HL-60 (cell line): ENCODE results near the gene SLC12A6.

Source experiments
- DNase-seq, 2 experiments: peaks; one replicate each; pipeline ENCODE4 v3.0.0-alpha.2; 2010 to 2020; ENCODE audit warnings: low read depth in 1 of 2, low spot score in 1 of 2
- H3K27ac ChIP-seq: fragments of 250-450 bp; sonication (Bioruptor Pico); replicated peaks from 2 replicates; pipeline ENCODE4 v1.5.1; 2020; ENCODE audit warnings: mild to moderate bottlenecking, moderate library complexity
- H3K27me3 ChIP-seq: fragments of 250-450 bp; sonication (Bioruptor Pico); 2 replicates; pipeline ENCODE4 v1.5.1; 2021; ENCODE audit warnings: mild to moderate bottlenecking, moderate library complexity; ENCODE audit not compliant: insufficient read depth, poor library complexity, severe bottlenecking
- H3K4me3 ChIP-seq: replicated peaks from 2 replicates; pipeline ENCODE4 v1.5.1; 2011; ENCODE audit warnings: mild to moderate bottlenecking, control low read depth, low read length; ENCODE audit not compliant: insufficient read depth
- CTCF ChIP-seq: IDR thresholded peaks from one replicate; pipeline ENCODE4 v1.5.1; 2011; ENCODE audit warnings: low read length, control low read depth, inconsistent platforms; ENCODE audit not compliant: insufficient read depth
- GABPA ChIP-seq: IDR thresholded peaks from 2 replicates; pipeline ENCODE4 v1.6.1; 2012; ENCODE audit warnings: low read depth
- POLR2AphosphoS5 ChIP-seq: IDR thresholded peaks from 2 replicates; pipeline ENCODE4 v1.6.1; 2012; ENCODE audit warnings: low read depth
- REST ChIP-seq: IDR thresholded peaks from 2 replicates; pipeline ENCODE4 v1.6.1; 2012; ENCODE audit warnings: low read depth; ENCODE audit not compliant: insufficient replicate concordance
- SPI1 ChIP-seq: IDR thresholded peaks from 2 replicates; pipeline ENCODE4 v1.6.1; 2012; ENCODE audit warnings: low read depth, mild to moderate bottlenecking, borderline replicate concordance

SLC12A6 gene

GRCh38 chr15:34279368-34279767, 58.2 kb downstream of the SLC12A6 start:
- no peak for TF ChIP-seq CTCF
- no peak for TF ChIP-seq REST
- TF ChIP-seq SPI1: no peak
- TF ChIP-seq GABPA: no peak
- TF ChIP-seq POLR2AphosphoS5: no peak
- no peak overlapping the region for H3K27ac ChIP-seq

GRCh38 chr15:34275721-34276120, 61.9 kb downstream of the SLC12A6 start:
- no peak overlapping the region for H3K27ac ChIP-seq
- H3K4me3 ChIP-seq: no peak overlapping the region
- no peaks in the 10 kb centered on the region for H3K27me3 ChIP-seq
- TF ChIP-seq SPI1 (no peak), REST (no peak), GABPA (no peak), POLR2AphosphoS5 (no peak), CTCF (no peak)
- DNase-seq: no peak

More at GRCh38 chr15:34279368-34279767, 58.2 kb downstream of the SLC12A6 start:
- Histone ChIP-seq H3K27me3 (no peaks in the 10 kb centered on the region), H3K4me3 (no peak overlapping the region)
- no peak for DNase-seq

GRCh38 chr15:34275154-34275553, 62.4 kb downstream of the SLC12A6 start:
- Histone ChIP-seq H3K27ac (no peak overlapping the region), H3K27me3 (no peaks in the 10 kb centered on the region)
- DNase-seq: no peak

More at GRCh38 chr15:34275154-34275553, 62.4 kb downstream of the SLC12A6 start:
- H3K4me3 ChIP-seq: no peak overlapping the region
- TF ChIP-seq POLR2AphosphoS5 (no peak), SPI1 (no peak), GABPA (no peak), REST (no peak), CTCF (no peak)
